Measurements from ENCODE around the gene CIC. TPM values are rescaled to one million over a fixed set of nuclear protein-coding genes. Genes with fewer than 3 reads are reported as not detected.
"Not testable (repeated sequence)": the region's sequence is repeated elsewhere in the genome, so short reads cannot be mapped to it uniquely, and the experiment has no call there.

CIC gene
- polyA plus RNA-seq, 4 donors: 47.2 to 75.1 (median 49.5) TPM

DNA sequence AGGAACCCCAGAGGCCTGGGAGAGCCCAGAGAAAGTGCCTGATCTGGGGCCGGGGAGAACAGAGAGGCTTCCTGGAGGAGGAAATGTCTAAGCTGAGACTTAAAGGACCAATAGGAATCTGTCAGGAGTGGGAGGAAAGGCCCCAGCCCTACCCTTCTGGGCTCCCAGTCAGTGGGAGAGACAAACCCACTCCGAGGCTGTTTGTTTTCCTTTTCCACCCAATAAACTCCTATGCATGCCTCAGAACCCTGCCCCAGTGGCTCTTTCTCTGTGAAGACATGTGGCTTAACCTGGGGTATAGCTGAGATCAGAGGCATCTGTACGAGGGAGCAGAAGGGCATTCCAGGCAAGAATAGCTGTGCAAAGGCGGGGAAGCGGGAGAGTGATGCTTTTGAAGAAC lies 58.3 kb downstream of the CIC start:
- no peak for DNase-seq (ENCODE audit: low read depth in 4 of 4, low spot score in 3 of 4)

DNA sequence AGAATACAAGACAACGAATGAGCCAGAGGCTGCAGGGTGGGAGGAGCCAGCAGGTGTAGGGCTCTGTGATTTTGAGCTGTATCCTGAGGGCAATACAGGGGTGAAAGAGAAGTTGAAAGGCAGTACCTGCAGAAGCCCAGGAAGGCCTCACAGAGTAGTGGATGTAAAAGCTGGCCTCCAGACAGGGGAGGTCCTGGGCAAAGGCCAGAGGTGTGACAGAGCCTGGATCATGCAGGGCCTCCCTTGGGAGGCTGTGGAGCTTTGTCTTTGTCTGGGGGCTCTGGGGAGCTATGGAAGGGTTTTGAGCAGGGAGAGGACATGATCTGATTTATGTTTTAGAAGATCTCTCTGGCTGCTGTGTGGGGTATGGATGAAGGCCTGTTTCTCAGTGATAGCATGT lies 59.1 kb downstream of the CIC start:
- no peak for DNase-seq (ENCODE audit: low read depth in 4 of 4, low spot score in 3 of 4)

DNA sequence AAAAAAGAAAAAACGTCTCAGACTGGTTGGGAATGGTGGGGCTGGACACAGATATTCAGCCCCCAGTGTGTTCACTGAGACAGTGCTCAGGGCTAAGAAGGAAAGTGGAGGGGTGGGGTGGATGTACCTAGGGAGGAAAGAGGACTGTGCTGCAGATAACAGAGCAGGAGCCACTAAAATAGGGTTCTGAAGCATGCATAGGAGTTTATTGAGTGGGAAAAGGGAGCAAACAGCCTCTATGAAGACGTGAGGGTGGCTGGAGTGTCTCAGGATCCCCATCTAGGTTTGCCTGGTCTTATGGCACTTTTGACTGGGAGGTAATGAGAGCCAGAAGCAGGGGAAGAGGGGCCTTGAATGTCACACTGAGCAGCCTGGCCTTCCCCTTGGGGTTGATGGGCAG lies 59.8 kb downstream of the CIC start:
- DNase-seq (ENCODE audit: low read depth in 4 of 4, low spot score in 3 of 4): no peak

DNA sequence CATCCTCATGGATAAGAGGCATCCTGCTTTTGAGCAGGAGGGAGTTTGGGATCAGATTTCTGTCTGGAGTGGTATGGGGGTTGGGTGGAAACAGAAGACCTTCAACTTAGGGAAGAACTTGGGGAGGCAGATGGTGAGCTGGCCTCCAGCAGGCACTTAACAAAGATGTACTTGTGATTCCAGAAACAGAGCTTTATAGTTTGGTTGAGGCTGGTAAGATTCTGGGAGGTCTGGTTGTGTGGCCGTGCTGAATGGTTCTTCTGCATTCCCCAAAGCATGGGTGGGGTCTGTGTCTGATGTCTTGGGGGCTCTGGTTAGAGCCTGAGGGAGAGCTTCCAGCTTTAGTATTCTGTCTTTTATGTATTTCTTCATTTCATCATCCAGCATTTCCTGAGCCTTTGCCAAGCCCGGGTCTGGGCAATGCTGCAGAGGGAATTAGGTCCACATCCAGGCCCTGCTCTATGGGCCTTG lies 61.2 kb downstream of the CIC start:
- no peak for DNase-seq (ENCODE audit: low read depth in 4 of 4, low spot score in 3 of 4)

DNA sequence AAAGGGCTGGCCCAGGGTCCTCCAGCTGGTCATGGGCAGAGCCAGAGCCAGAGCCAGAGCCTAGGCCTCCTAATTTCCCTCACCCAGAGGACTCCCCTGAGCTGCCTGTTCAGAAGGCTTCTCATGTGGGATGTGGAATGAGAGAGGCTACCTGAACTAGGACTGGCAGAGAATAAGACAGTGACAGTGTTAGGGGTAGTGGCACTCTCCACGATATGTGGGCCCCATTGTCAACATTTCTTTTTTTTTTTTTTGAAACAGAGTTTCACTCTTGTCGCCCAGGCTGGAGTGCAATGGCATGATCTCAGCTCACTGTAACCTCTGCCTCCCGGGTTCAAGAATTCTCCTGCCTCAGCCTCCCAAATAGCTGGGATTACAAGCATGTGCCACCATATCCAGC lies 62.3 kb downstream of the CIC start:
- DNase-seq (ENCODE audit: low read depth in 4 of 4, low spot score in 3 of 4): not testable (repeated sequence)

DNA sequence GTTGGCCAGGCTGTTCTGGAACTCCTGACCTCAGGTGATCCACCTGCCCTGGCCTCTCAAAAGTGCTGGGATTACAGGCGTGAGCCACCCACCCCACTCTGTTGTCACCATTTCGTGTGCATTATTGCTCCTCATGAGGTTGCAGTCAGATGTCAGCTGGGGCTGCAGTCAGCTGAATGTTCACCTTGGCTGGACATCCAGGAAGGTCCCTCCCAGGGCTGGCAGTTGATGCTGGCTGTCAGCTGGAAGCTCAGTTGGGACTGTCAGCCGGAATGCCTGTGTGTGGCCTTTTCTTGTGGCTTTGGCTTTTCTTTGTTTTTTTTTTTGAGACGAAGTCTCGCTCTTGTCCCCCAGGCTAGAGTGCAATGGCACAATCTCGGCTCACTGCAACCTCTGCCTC lies 63.0 kb downstream of the CIC start:
- no peak for DNase-seq (ENCODE audit: low read depth in 4 of 4, low spot score in 3 of 4)

DNA sequence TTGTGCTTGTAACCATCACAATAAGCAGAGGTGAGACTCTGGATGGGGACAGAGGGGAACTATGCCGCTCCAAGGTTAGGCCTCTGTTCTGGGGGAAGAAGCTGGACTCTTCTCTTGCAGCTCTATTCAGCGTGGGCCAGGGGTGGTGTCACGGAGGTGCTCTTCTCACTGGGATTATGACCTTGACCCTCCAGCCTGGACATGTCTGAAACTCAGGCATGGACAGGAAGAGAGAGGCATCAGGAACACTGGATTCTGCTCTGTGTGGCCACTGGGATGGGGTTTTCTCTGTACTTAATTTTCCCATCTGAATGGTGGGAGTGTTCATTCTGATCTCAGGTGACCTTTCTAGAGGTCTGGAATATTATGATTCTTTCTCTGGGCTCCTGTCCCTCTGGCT lies 64.0 kb downstream of the CIC start:
- no peak for DNase-seq (ENCODE audit: low read depth in 4 of 4, low spot score in 3 of 4)

DNA sequence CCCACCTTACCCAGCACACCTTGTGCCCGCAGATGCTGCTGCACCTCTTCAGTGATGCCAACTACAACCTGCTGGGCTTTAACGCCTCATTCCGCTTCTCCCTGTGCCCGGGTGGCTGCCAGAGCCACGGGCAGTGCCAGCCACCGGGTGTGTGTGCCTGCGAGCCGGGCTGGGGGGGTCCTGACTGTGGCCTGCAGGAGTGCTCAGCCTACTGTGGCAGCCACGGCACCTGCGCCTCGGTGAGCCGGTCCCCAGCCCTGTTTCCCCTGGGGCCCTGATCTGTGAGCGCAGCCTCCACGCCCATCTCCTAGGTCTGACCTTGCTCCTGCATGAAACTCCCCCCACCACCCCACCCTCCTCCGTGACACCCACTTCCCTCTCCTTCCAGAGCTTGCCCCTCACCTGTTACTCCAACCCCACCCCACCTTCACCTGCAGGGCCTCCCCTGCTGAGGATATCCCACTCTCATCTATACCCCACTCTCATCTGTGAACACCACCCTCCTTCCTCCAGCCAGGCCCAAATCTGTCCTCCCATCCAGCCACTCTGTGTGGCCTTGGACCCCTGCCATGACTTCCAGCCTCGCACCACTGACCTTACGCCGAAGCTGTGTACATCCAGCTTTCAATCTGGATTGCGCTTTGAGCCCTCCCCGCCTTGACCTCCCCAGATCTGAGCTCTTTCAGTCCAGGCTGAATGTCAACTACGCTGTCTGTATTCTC lies 65.1 kb downstream of the CIC start:
- DNase-seq (ENCODE audit: low read depth in 4 of 4, low spot score in 3 of 4): no peak

DNA sequence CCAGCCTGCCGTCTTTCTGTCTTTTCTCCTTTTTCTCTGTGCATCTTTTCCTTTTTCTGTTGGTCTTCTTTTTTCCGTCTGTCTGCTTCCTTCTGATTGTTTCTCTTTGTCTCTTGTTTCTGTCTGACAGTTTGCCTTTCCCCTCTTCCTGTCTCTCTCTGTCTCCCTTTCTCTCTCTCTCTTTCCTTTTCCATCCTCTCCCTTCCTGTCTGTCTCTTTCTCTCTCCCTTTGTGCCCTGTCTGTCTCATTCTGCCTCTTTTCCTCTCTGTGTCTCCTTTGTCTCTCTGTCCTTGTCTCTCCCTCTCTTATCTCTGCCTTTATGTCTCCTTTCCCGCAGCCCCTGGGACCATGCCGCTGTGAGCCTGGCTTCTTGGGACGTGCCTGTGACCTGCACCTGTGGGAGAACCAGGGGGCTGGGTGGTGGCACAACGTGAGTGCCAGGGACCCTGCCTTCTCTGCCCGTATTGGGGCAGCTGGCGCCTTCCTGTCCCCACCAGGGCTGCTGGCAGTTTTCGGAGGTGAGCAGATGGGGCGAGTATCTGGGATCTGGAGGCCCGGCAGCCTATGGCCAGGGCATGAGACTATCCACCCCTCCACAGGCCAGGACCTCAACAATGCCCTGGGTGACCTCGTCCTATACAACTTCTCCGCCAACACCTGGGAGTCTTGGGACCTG lies 65.8 kb downstream of the CIC start:
- no peak for DNase-seq (ENCODE audit: low read depth in 4 of 4, low spot score in 3 of 4)

DNA sequence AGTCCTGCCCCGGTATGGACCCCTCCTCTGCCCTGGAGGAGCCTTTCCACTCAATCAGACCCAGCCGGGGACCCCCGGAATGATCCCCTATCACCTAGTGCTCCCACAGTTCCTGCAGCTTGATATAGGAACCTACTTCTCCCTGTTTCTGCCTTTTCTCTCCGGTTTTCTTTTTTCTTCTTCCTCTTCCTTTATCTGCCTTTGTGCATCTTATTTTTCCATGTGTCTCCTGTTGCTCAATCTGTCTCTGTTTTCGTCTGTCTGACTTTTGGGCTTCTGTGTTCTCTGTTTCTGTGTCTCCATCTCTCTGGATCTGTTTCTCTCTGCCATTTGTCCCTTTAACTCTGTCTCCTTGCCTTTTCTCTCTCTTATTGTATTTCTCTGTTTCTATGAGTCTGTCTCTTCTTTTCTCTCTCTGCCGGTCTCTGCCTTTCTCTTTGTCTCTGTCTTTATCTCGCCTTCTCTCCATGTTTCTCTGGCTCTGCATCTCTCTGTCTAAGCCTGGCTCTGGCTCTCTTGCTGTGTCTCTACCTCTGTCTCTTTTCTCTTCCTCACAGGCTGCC lies 66.4 kb downstream of the CIC start:
- DNase-seq (ENCODE audit: low read depth in 4 of 4, low spot score in 3 of 4): no peak

DNA sequence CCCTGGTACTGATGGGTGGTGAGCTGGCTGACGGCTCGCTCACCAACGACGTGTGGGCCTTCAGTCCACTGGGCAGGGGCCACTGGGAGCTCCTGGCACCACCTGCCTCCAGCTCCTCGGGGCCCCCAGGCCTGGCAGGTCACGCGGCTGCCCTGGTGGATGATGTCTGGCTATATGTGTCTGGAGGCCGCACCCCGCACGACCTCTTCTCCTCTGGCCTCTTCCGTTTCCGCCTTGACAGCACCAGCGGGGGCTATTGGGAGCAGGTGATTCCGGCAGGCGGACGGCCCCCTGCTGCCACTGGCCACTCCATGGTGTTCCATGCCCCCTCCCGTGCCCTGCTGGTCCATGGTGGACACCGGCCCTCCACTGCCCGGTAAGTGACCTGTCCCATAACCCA lies 66.9 kb downstream of the CIC start:
- no peak for DNase-seq (ENCODE audit: low read depth in 4 of 4, low spot score in 3 of 4)

DNA sequence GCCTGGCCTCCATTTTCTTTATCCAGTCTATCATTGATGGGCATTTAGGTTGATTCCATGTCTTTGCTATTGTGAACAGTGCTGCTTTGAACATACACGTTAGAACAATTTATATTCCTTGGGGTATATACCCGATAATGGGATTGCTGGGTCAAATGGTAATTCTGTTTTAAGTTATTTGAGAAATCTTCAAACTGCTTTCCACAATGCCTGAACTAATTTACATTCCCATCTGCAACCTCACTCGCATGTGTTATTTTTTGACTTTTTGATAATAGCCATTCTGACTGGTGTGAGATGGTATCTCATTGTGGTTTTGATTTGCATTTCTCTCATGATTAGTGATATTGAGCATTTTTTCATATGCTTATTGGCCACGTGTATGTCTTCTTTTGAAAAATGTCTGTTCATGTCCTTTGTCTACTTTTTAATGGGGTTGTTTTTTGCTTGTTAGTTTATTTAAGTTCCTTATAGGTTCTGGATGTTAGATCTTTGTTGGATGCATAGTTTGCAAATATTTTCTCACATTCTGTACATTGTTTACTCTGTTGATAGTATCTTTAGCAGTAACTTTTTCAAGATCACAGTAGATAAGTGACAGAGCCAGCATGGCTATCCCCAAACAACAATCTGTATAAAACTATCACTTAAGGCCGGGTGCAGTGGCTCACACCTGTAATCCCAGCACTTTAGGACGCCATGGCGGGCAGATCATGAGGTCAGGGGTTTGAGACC lies 70.2 kb downstream of the CIC start:
- DNase-seq (ENCODE audit: low read depth in 4 of 4, low spot score in 3 of 4): not testable (repeated sequence)

DNA sequence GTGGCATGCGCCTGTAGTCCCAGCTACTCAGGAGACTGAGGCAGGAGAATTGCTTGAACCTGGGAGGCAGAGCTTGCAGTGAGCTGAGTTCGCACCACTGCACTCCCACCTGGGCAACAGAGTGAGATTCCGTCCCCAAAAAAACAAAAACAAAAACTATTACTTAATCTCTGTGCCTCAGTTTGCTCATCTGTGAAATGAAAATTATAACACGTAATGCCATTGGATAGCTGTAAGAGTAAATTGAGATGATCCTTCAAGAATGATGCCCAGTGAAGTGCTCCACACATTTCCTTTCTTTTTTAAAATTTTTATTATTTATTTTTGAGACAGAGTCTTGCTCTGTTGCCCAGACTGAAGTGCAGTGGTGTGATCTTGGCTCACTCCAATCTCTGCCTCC lies 70.9 kb downstream of the CIC start:
- DNase-seq (ENCODE audit: low read depth in 4 of 4, low spot score in 3 of 4): not testable (repeated sequence)

DNA sequence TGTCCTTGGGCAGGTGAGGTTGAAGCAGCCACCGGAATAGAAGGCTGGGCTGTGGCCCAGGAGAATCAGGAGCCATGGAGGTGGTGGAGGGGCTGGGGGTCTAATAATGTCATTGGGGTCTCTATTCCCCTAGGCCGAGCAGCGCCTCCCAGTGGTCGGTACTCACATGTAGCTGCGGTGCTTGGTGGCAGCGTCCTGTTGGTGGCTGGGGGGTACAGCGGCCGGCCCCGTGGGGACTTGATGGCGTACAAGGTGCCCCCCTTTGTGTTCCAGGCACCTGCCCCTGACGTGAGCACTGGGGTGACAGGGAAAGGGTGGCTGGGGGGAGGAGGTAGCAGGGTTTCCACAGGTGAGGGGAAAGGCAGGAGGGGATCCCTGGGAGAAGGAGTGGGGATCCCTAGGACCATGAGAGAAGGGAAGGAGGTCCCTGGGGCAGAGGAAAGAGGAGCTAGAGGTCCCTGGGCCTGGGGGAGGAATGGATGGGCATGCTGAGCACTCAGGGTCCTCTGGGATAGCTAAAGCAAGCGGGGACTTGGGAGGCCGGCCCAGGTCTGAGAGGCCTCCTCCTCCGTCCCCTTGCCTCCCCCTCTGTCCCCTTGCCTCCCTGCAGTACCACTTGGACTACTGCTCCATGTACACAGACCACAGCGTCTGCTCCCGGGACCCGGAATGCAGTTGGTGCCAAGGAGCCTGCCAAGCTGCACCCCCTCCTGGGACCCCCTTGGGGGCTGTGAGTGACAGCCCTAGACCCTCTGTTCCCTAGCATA lies 74.5 kb downstream of the CIC start:
- no peak for DNase-seq (ENCODE audit: low read depth in 4 of 4, low spot score in 3 of 4)

DNA sequence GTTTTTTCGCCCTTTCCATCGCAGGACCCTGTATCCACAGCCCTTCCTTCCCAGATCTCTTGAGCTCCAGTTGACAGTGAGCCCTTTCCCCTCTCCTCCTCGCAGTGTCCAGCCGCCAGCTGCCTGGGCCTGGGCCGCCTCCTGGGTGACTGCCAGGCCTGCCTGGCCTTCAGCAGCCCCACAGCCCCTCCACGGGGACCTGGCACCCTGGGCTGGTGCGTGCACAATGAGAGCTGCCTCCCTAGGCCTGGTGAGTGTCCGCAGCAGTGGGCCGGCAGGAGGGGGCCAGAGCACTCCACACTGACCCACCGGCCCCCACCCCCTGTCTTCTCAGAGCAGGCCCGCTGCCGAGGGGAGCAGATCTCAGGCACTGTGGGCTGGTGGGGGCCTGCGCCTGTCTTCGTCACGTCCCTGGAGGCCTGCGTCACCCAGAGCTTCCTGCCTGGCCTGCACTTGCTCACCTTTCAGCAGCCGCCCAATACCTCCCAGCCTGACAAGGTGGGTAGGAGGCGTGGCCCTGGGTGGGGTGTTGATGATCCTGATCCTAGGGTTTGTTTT lies 75.4 kb downstream of the CIC start:
- no peak for DNase-seq (ENCODE audit: low read depth in 4 of 4, low spot score in 3 of 4)

Other genes starting within 250 kb of the CIC start
- gene GRIK5, start 199.0 kb upstream of the CIC start, polyA plus RNA-seq (ENCODE audit: insufficient read length in 4 of 4): 10 to 100 TPM; 21.5 to 26.9 (median 22.8) TPM
- 10 to 100 TPM; 14.0 to 18.2 (median 14.7) TPM for gene ZNF574, start 193.1 kb upstream of the CIC start, polyA plus RNA-seq (ENCODE audit: insufficient read length in 4 of 4)
- gene POU2F2, start 136.8 kb upstream of the CIC start, polyA plus RNA-seq (ENCODE audit: insufficient read length in 4 of 4): 1 to 10 TPM in 2 of 4 donors, under 1 TPM in 2; 0.55 to 1.4 (median 0.90) TPM
- 10 to 100 TPM; 24.1 to 35.8 (median 27.2) TPM for gene DEDD2, start 51.6 kb upstream of the CIC start, polyA plus RNA-seq (ENCODE audit: insufficient read length in 4 of 4)
- 1 to 10 TPM; 8.0 to 8.8 (median 8.5) TPM for gene ZNF526, start 48.9 kb upstream of the CIC start, polyA plus RNA-seq (ENCODE audit: insufficient read length in 4 of 4)
- gene GSK3A, start 26.6 kb upstream of the CIC start, polyA plus RNA-seq (ENCODE audit: insufficient read length in 4 of 4): 10 to 100 TPM; 75.9 to 82.2 (median 80.9) TPM
- gene ERF, start 14.1 kb upstream of the CIC start, polyA plus RNA-seq (ENCODE audit: insufficient read length in 4 of 4): 10 to 100 TPM; 70.7 to 94.4 (median 71.8) TPM
- 1 to 10 TPM; 1.6 to 2.1 (median 2.0) TPM for gene PRR19, start 32.9 kb downstream of the CIC start, polyA plus RNA-seq (ENCODE audit: insufficient read length in 4 of 4)
- 10 to 100 TPM; 69.1 to 94.5 (median 79.3) TPM for gene PAFAH1B3, start 33.4 kb downstream of the CIC start, polyA plus RNA-seq (ENCODE audit: insufficient read length in 4 of 4)
- gene TMEM145, start 44.1 kb downstream of the CIC start, polyA plus RNA-seq (ENCODE audit: insufficient read length in 4 of 4): 1 to 10 TPM in 1 of 4 donors, under 1 TPM in 3; 0.76 to 1.2 (median 0.83) TPM
- 10 to 100 TPM; 32.5 to 48.3 (median 35.7) TPM for gene MEGF8, start 56.4 kb downstream of the CIC start, polyA plus RNA-seq (ENCODE audit: insufficient read length in 4 of 4)
- gene CNFN, start 121.0 kb downstream of the CIC start, polyA plus RNA-seq (ENCODE audit: insufficient read length in 4 of 4): 1 to 10 TPM in 2 of 4 donors, under 1 TPM in 2; 0.82 to 2.1 (median 1.1) TPM
- gene LIPE, start 158.1 kb downstream of the CIC start, polyA plus RNA-seq (ENCODE audit: insufficient read length in 4 of 4): 10 to 100 TPM in 3 of 4 donors, 1 to 10 TPM in 1; 9.7 to 13.9 (median 10.6) TPM
- gene CXCL17, start 173.7 kb downstream of the CIC start, polyA plus RNA-seq (ENCODE audit: insufficient read length in 4 of 4): under 1 TPM in 2 of 4 donors, not detected in 2; 0.27 to 0.64 TPM